HCT116 (cell line): ENCODE data around the gene PRDM11. TPM values are rescaled to one million over a fixed set of nuclear protein-coding genes. Genes with fewer than 3 reads are reported as not detected.

ENCODE experiments used
- ATAC-seq: fragments of 200-7000 bp; cut with Tn5 transposase; 2 replicates; pipeline ENCODE4 v1.9.1; 2020; ENCODE audit warnings: mild to moderate bottlenecking, moderate library complexity
- BruUV-seq: library from RNA; stranded (reverse); fragments of 400-500 nt; replicated peaks from 2 replicates; lab custom pipeline; 2021; lab: Mats Ljungman, UMichigan
- CTCF ChIA-PET: fragments of 300-600 bp; sonication (Branson Sonifier 250); formaldehyde crosslinking; loops from one replicate; lab custom pipeline; 2021; ENCODE audit warnings: antibody characterized with exemption; lab: Charles Lee
- POLR2A ChIA-PET: fragments of 300-600, 350-600 bp; sonication (Branson Sonifier 250); formaldehyde crosslinking; loops from one replicate; lab custom pipeline; 2021; ENCODE audit warnings: antibody characterized with exemption; lab: Charles Lee
- RAD21 ChIA-PET, 2 experiments: fragments of 300-600 bp; sonication (Branson Sonifier 250); formaldehyde crosslinking; loops; one replicate each; lab custom pipeline; 2023; ENCODE audit warnings: low total read pairs in 2 of 2; ENCODE audit not compliant: uncharacterized antibody in 2 of 2, unreplicated experiment in 2 of 2, low non-redundant PET in 1 of 2; lab: Charles Lee
- DNase-seq: peaks from one replicate; pipeline ENCODE4 v3.0.0-alpha.2; 2010; ENCODE audit warnings: low read depth, low spot score
- H2AFZ ChIP-seq: fragments of 200-600 bp; shearing (Covaris generic), sonication (generic); 2 replicates; pipeline ENCODE4 v1.6.1; 2017; ENCODE audit warnings: low read depth, mixed run types, mixed read lengths, antibody characterized with exemption, low read length; ENCODE audit not compliant: poor library complexity, severe bottlenecking
- H3K27ac ChIP-seq: 2 replicates; pipeline ENCODE4 v1.5.1; 2012; ENCODE audit warnings: low read depth, low read length
- H3K27me3 ChIP-seq: fragments of 200-600 bp; sonication (generic); 2 replicates; pipeline ENCODE4 v1.6.1; 2016; ENCODE audit warnings: mixed run types, low read length, mixed read lengths; ENCODE audit not compliant: insufficient read depth
- H3K36me3 ChIP-seq, 2 experiments: fragments of 200-500 bp in 1 of 2; fragments of 200-600 bp in 1 of 2; sonication (Bioruptor generic) in 1 of 2; sonication (generic) in 1 of 2; 2 replicates each; pipeline versions ENCODE4 v1.5.1 to v1.6.1; 2014 to 2016; ENCODE audit warnings: low read length in 2 of 2, inconsistent platforms in 1 of 2, mixed read lengths in 1 of 2, mixed run types in 1 of 2; ENCODE audit not compliant: insufficient read depth in 2 of 2, control insufficient read depth in 1 of 2
- H3K4me1 ChIP-seq, 2 experiments: fragments of 200-600 bp in 1 of 2; sonication (generic) in 1 of 2; 2 replicates each; pipeline versions ENCODE4 v1.5.1 to v1.6.1; 2012 to 2017; ENCODE audit warnings: low read length in 2 of 2, inconsistent platforms in 1 of 2, mild to moderate bottlenecking in 1 of 2, mixed read lengths in 1 of 2, mixed run types in 1 of 2, moderate library complexity in 1 of 2; ENCODE audit not compliant: insufficient read depth in 2 of 2, control insufficient read depth in 1 of 2
- H3K4me2 ChIP-seq: fragments of 200-600 bp; sonication (generic); 2 replicates; pipeline ENCODE4 v1.6.1; 2017; ENCODE audit warnings: mixed run types, low read length, mixed read lengths
- H3K4me3 ChIP-seq, 2 experiments: fragments of 200-600 bp in 1 of 2; sonication (generic) in 1 of 2; replicated peaks in 1 of 2; 2 replicates each; pipeline ENCODE4 v1.5.1; 2011 to 2016; ENCODE audit warnings: low read length in 2 of 2, control low read depth in 1 of 2, low read depth in 1 of 2, mild to moderate bottlenecking in 1 of 2, mixed read lengths in 1 of 2, mixed run types in 1 of 2
- H3K79me2 ChIP-seq: fragments of 200-600 bp; sonication (generic); 2 replicates; pipeline ENCODE4 v1.6.1; 2017; ENCODE audit warnings: mild to moderate bottlenecking, mixed run types, low read length, moderate library complexity, mixed read lengths; ENCODE audit not compliant: insufficient read depth
- H3K9ac ChIP-seq: fragments of 200-600 bp; sonication (generic); 2 replicates; pipeline ENCODE4 v1.6.1; 2016; ENCODE audit warnings: low read length, mixed read lengths
- H3K9me2 ChIP-seq: fragments of 200-600 bp; sonication (generic), shearing (Covaris generic); 2 replicates; pipeline ENCODE4 v1.6.1; 2017; ENCODE audit warnings: mixed run types, mild to moderate bottlenecking, moderate library complexity; ENCODE audit not compliant: insufficient read depth
- H3K9me3 ChIP-seq, 2 experiments: fragments of 200-500 bp in 1 of 2; fragments of 200-600 bp in 1 of 2; sonication (Bioruptor generic) in 1 of 2; sonication (generic) in 1 of 2; 2 replicates each; pipeline ENCODE4 v1.6.1; 2014 to 2017; ENCODE audit warnings: low read length in 2 of 2, mixed read lengths in 2 of 2, inconsistent platforms in 1 of 2, low read depth in 1 of 2, mild to moderate bottlenecking in 1 of 2, mixed run types in 1 of 2, moderate library complexity in 1 of 2; ENCODE audit not compliant: control insufficient read depth in 1 of 2, insufficient read depth in 1 of 2
- H4K20me1 ChIP-seq: fragments of 200-600 bp; sonication (generic), shearing (Covaris generic); 2 replicates; pipeline ENCODE4 v1.6.1; 2017; ENCODE audit warnings: mixed run types, mild to moderate bottlenecking, moderate library complexity; ENCODE audit not compliant: insufficient read depth
- CBX3 ChIP-seq: IDR thresholded peaks from 2 replicates; pipeline ENCODE4 v1.6.1; 2012; ENCODE audit warnings: low read depth
- EGR1 ChIP-seq: IDR thresholded peaks from 2 replicates; pipeline ENCODE4 v1.6.1; 2012; ENCODE audit warnings: low read depth
- EZH2 ChIP-seq: fragments of 200-600 bp; sonication (generic); IDR thresholded peaks from 2 replicates; pipeline ENCODE4 v1.6.1; 2017; ENCODE audit warnings: antibody characterized with exemption, mixed run types
- FOSL1 ChIP-seq: IDR thresholded peaks from 2 replicates; pipeline ENCODE4 v1.6.1; 2012; ENCODE audit warnings: low read depth
- JUND ChIP-seq: IDR thresholded peaks from 2 replicates; pipeline ENCODE4 v1.6.1; 2012
- POLR2A ChIP-seq: IDR thresholded peaks from 2 replicates; pipeline ENCODE4 v1.7.0; 2011; ENCODE audit warnings: borderline replicate concordance; ENCODE audit not compliant: insufficient read depth, insufficient read length; ENCODE audit errors: extremely low read depth
- SP1 ChIP-seq: IDR thresholded peaks from 2 replicates; pipeline ENCODE4 v1.6.1; 2012; ENCODE audit warnings: low read depth
- SRF ChIP-seq: IDR thresholded peaks from 2 replicates; pipeline ENCODE4 v1.6.1; 2012; ENCODE audit warnings: low read depth
- TCF7L2 ChIP-seq: IDR thresholded peaks from 2 replicates; pipeline ENCODE4 v1.7.0; 2011; ENCODE audit warnings: borderline replicate concordance, inconsistent platforms; ENCODE audit not compliant: insufficient read depth, insufficient read length; ENCODE audit errors: extremely low read depth
- YY1 ChIP-seq: IDR thresholded peaks from 2 replicates; pipeline ENCODE4 v1.6.1; 2011; ENCODE audit warnings: low read length, low read depth, moderate library complexity, mild to moderate bottlenecking; ENCODE audit not compliant: insufficient replicate concordance; ENCODE audit errors: extremely low read depth
- ZFX ChIP-seq: fragments of 450-650 bp; IDR thresholded peaks from 2 replicates; pipeline ENCODE4 v1.6.1; 2017
- intact Hi-C: fragments of 100-400 bp; cut with micrococcal nuclease; formaldehyde crosslinking; loops from 2 replicates; pipeline ENCODE4 v1.10.0; 2022
- total RNA-seq: library from RNA; stranded (reverse); gene quantifications from one replicate; pipeline ENCODE4 v1.2.1, GENCODE V29; 2021; ENCODE audit not compliant: unreplicated experiment
- TF ChIP-seq, protein P1 (sequence below), 3 experiments: fragments of 200-600 bp in 1 of 3; sonication (generic) in 1 of 3; IDR thresholded peaks in 2 of 3; conservative IDR thresholded peaks in 1 of 3; 2 replicates each; pipeline ENCODE4 v1.5.1; 2012 to 2017; ENCODE audit warnings: low read depth in 2 of 3, low read length in 2 of 3, antibody characterized with exemption in 1 of 3, borderline replicate concordance in 1 of 3, control low read depth in 1 of 3, mild to moderate bottlenecking in 1 of 3, mixed read lengths in 1 of 3, mixed run types in 1 of 3, moderate library complexity in 1 of 3; ENCODE audit not compliant: insufficient read depth in 1 of 3
- TF ChIP-seq, protein P2 (sequence below): IDR thresholded peaks from 2 replicates; pipeline ENCODE4 v1.6.1; 2012; ENCODE audit warnings: low read depth
- TF ChIP-seq, protein P3 (sequence below): IDR thresholded peaks from 2 replicates; pipeline ENCODE4 v1.6.1; 2012
- TF ChIP-seq, protein P4 (sequence below): IDR thresholded peaks from 2 replicates; pipeline ENCODE4 v1.6.1; 2012
- TF ChIP-seq, protein P5 (sequence below): IDR thresholded peaks from 2 replicates; pipeline ENCODE4 v1.6.1; 2011; ENCODE audit warnings: mild to moderate bottlenecking, low read length, moderate library complexity; ENCODE audit not compliant: insufficient replicate concordance; ENCODE audit errors: extremely low read depth

The PRDM11 gene
- total RNA-seq, 1 experiment from 2014 or later = 9.3 TPM

DNA sequence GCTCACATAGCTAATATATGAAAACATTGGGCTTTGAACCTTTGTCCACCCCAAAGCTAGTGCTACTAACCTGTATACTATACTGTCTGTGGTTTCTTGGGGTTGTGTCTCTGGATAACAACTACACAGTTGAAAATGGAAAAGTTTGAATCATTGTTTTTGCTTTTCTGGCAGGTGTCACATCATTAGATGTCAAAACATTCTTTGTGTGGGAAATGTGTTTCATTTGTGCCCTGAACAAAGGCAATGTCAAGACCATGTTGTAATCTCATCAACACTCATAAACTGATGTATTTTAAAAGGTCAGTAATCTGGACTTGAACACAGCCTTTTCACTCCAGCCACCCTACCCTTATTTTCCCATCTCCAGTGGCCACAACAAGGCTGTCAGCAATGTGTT lies 123.2 kb downstream of the PRDM11 start:
- peaks cover 4 to 14% of the 10 kb centered on the region in 2 experiments for H3K4me1 ChIP-seq
- no TSS peak for BruUV-seq
- no peak overlapping the region for H2AFZ ChIP-seq
- DNase-seq = no peak
- no peaks in the 10 kb centered on the region for H3K79me2 ChIP-seq
- H3K9me3 ChIP-seq = no peaks in the 10 kb centered on the region
- no peak overlapping the region for H3K27ac ChIP-seq
- CTCF ChIA-PET = interaction anchor here (1.1 kb wide), 1 partner anchor 18 kb away, joined by 3 read pairs; no protein-coding TSS in a partner anchor
- H3K27me3 ChIP-seq = peaks cover 13% of the 10 kb centered on the region; the same call in 1 of the 2 replicates
- no peaks in the 10 kb centered on the region for H3K9me2 ChIP-seq
- H4K20me1 ChIP-seq = no peaks in the 10 kb centered on the region
- H3K4me2 ChIP-seq = no peak overlapping the region
- H3K4me3 ChIP-seq = no peak overlapping the region
- H3K36me3 ChIP-seq = no peaks in the 10 kb centered on the region
- H3K9ac ChIP-seq = no peak overlapping the region
- intact Hi-C loops = no loop called here
- no peak for TF ChIP-seq JUND
- no peak for TF ChIP-seq SP1
- TF ChIP-seq POLR2A = no peak
- no peak for TF ChIP-seq EZH2
- TF ChIP-seq, protein P1, sequence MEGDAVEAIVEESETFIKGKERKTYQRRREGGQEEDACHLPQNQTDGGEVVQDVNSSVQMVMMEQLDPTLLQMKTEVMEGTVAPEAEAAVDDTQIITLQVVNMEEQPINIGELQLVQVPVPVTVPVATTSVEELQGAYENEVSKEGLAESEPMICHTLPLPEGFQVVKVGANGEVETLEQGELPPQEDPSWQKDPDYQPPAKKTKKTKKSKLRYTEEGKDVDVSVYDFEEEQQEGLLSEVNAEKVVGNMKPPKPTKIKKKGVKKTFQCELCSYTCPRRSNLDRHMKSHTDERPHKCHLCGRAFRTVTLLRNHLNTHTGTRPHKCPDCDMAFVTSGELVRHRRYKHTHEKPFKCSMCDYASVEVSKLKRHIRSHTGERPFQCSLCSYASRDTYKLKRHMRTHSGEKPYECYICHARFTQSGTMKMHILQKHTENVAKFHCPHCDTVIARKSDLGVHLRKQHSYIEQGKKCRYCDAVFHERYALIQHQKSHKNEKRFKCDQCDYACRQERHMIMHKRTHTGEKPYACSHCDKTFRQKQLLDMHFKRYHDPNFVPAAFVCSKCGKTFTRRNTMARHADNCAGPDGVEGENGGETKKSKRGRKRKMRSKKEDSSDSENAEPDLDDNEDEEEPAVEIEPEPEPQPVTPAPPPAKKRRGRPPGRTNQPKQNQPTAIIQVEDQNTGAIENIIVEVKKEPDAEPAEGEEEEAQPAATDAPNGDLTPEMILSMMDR (IDR thresholded peaks at IDR 0.05 in 2 of 3, conservative IDR thresholded peaks at IDR 0.05 in 1 of 3; ENCODE audit: borderline replicate concordance in 1 of 3, insufficient read depth in 1 of 3, low read depth in 2 of 3, low read length in 2 of 3) = no peak
- TF ChIP-seq, protein P2, sequence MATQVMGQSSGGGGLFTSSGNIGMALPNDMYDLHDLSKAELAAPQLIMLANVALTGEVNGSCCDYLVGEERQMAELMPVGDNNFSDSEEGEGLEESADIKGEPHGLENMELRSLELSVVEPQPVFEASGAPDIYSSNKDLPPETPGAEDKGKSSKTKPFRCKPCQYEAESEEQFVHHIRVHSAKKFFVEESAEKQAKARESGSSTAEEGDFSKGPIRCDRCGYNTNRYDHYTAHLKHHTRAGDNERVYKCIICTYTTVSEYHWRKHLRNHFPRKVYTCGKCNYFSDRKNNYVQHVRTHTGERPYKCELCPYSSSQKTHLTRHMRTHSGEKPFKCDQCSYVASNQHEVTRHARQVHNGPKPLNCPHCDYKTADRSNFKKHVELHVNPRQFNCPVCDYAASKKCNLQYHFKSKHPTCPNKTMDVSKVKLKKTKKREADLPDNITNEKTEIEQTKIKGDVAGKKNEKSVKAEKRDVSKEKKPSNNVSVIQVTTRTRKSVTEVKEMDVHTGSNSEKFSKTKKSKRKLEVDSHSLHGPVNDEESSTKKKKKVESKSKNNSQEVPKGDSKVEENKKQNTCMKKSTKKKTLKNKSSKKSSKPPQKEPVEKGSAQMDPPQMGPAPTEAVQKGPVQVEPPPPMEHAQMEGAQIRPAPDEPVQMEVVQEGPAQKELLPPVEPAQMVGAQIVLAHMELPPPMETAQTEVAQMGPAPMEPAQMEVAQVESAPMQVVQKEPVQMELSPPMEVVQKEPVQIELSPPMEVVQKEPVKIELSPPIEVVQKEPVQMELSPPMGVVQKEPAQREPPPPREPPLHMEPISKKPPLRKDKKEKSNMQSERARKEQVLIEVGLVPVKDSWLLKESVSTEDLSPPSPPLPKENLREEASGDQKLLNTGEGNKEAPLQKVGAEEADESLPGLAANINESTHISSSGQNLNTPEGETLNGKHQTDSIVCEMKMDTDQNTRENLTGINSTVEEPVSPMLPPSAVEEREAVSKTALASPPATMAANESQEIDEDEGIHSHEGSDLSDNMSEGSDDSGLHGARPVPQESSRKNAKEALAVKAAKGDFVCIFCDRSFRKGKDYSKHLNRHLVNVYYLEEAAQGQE = no peak
- TF ChIP-seq CBX3 = no peak
- no peak for TF ChIP-seq ZFX
- no peak for TF ChIP-seq SRF
- TF ChIP-seq EGR1 = no peak
- TF ChIP-seq YY1 = no peak
- TF ChIP-seq FOSL1 = no peak
- no peak for TF ChIP-seq TCF7L2
- TF ChIP-seq, protein P3, sequence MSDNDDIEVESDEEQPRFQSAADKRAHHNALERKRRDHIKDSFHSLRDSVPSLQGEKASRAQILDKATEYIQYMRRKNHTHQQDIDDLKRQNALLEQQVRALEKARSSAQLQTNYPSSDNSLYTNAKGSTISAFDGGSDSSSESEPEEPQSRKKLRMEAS = no peak
- TF ChIP-seq, protein P4, sequence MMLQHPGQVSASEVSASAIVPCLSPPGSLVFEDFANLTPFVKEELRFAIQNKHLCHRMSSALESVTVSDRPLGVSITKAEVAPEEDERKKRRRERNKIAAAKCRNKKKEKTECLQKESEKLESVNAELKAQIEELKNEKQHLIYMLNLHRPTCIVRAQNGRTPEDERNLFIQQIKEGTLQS = no peak
- TF ChIP-seq, protein P5, sequence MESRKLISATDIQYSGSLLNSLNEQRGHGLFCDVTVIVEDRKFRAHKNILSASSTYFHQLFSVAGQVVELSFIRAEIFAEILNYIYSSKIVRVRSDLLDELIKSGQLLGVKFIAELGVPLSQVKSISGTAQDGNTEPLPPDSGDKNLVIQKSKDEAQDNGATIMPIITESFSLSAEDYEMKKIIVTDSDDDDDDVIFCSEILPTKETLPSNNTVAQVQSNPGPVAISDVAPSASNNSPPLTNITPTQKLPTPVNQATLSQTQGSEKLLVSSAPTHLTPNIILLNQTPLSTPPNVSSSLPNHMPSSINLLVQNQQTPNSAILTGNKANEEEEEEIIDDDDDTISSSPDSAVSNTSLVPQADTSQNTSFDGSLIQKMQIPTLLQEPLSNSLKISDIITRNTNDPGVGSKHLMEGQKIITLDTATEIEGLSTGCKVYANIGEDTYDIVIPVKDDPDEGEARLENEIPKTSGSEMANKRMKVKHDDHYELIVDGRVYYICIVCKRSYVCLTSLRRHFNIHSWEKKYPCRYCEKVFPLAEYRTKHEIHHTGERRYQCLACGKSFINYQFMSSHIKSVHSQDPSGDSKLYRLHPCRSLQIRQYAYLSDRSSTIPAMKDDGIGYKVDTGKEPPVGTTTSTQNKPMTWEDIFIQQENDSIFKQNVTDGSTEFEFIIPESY = no peak
- POLR2A ChIA-PET = no interaction called here
- RAD21 ChIA-PET = no interaction called here
- no peak for ATAC-seq
